Endodermal cell (in vitro differentiated cells): Measurements from ENCODE around the gene TBC1D21. TPM values are rescaled to one million over a fixed set of nuclear protein-coding genes. Genes with fewer than 3 reads are reported as not detected.

Experiments
- DNase-seq: peaks from one replicate; pipeline ENCODE4 v3.0.0-alpha.2; 2017
- H3K27ac ChIP-seq: 2 replicates; pipeline ENCODE4 v1.5.1; 2013; ENCODE audit warnings: mild to moderate bottlenecking, low read depth, low read length, moderate library complexity
- H3K27me3 ChIP-seq: 2 replicates; pipeline ENCODE4 v1.6.1; 2013; ENCODE audit warnings: mild to moderate bottlenecking, low read length, moderate library complexity; ENCODE audit not compliant: insufficient read depth, control insufficient read depth, poor library complexity, severe bottlenecking
- H3K36me3 ChIP-seq: 2 replicates; pipeline ENCODE4 v1.7.0; 2013; ENCODE audit warnings: mild to moderate bottlenecking, low read length, moderate library complexity; ENCODE audit not compliant: control insufficient read depth, insufficient read depth
- H3K4me1 ChIP-seq: one replicate; pipeline ENCODE4 v1.7.0; 2013; ENCODE audit warnings: low read length; ENCODE audit not compliant: control insufficient read depth, insufficient read depth
- H3K4me3 ChIP-seq: 2 replicates; pipeline ENCODE4 v1.5.1; 2013; ENCODE audit warnings: mild to moderate bottlenecking, low read length, moderate library complexity
- H3K9ac ChIP-seq: 2 replicates; pipeline ENCODE4 v1.6.1; 2013; ENCODE audit warnings: mild to moderate bottlenecking, low read length, moderate library complexity; ENCODE audit not compliant: poor library complexity, severe bottlenecking; ENCODE audit errors: extremely low read depth
- H3K9me3 ChIP-seq: 2 replicates; pipeline ENCODE4 v1.6.1; 2013; ENCODE audit warnings: mild to moderate bottlenecking, low read length, moderate library complexity; ENCODE audit not compliant: control insufficient read depth
- H3K27ac Mint-ChIP-seq: 2 replicates; pipeline ENCODE4 v1.8.0; 2020; ENCODE audit warnings: mixed read lengths
- H3K27me3 Mint-ChIP-seq: 2 replicates; pipeline ENCODE4 v1.8.0; 2021; ENCODE audit warnings: mild to moderate bottlenecking, mixed read lengths; ENCODE audit not compliant: insufficient read depth
- H3K36me3 Mint-ChIP-seq: 2 replicates; pipeline ENCODE4 v1.8.0; 2020; ENCODE audit warnings: low read depth, mixed read lengths
- H3K4me1 Mint-ChIP-seq: 2 replicates; pipeline ENCODE4 v1.8.0; 2020; ENCODE audit warnings: mixed read lengths
- H3K4me3 Mint-ChIP-seq: 2 replicates; pipeline ENCODE4 v1.8.0; 2020; ENCODE audit warnings: mild to moderate bottlenecking, moderate library complexity, mixed read lengths
- H3K9me3 Mint-ChIP-seq: 2 replicates; pipeline ENCODE4 v1.8.0; 2020; ENCODE audit warnings: mild to moderate bottlenecking, mixed read lengths
- CTCF ChIP-seq: fragments of 200-600 bp; sonication (generic); conservative IDR thresholded peaks from 2 replicates; pipeline ENCODE4 v1.5.0; 2021; ENCODE audit warnings: antibody characterized with exemption, mild to moderate bottlenecking
- WGBS, 2 experiments: methylation state at CpG; one replicate each; pipeline versions ENCODE4 v1.1.5 to v1.1.7; 2013; ENCODE audit warnings: missing lambda C conversion rate in 2 of 2, mixed read lengths in 1 of 2; ENCODE audit not compliant: insufficient coverage in 1 of 2, insufficient read length in 1 of 2; 5-methylcytosine and 5-hydroxymethylcytosine counted together
- total RNA-seq, 2 donors: library from RNA; stranded (reverse); fragmentation: NEBNext Ultra II Directional in 1 of 2; extraction: Animal tissue kit (Norgen Biotek cat#: 25700) in 1 of 2; gene quantifications; 2 replicates in 1 of 2; 3 replicates in 1 of 2; pipeline ENCODE4 v1.2.1, GENCODE V29; 2021

TBC1D21 gene
- total RNA-seq, 2 donors from 2014 or later, result not detected

- peaks cover 12% of the 10 kb centered on the region for H3K27me3 Mint-ChIP-seq
- no peaks in the 10 kb centered on the region for H3K4me1 ChIP-seq
- no peaks in the 10 kb centered on the region for H3K27me3 ChIP-seq
- H3K9me3 Mint-ChIP-seq, result no peaks in the 10 kb centered on the region
- DNase-seq, result peak; percentile 78
- H3K9ac ChIP-seq, result no peak overlapping the region
- H3K4me3 Mint-ChIP-seq, result no peak overlapping the region
- TF ChIP-seq CTCF, result no peak
- H3K4me1 Mint-ChIP-seq, result no peaks in the 10 kb centered on the region
- H3K9me3 ChIP-seq, result no peaks in the 10 kb centered on the region
- no peaks in the 10 kb centered on the region for H3K36me3 Mint-ChIP-seq
- WGBS, 2 experiments, result 47% methylated on average over 1 of the region's 1 CpG; no CpG with 5 or more reads in 1 of the 2 experiments
- H3K27ac ChIP-seq, result no peak overlapping the region
- H3K36me3 ChIP-seq, result no peaks in the 10 kb centered on the region
- no peak overlapping the region for H3K4me3 ChIP-seq
- no peak overlapping the region for H3K27ac Mint-ChIP-seq
These were observed 40.7 kb upstream of the TBC1D21 start for GRCh38 chr15:73832657-73833056.

- Mint-ChIP-seq H3K4me3 (no peak overlapping the region), H3K36me3 (no peaks in the 10 kb centered on the region), H3K9me3 (no peaks in the 10 kb centered on the region), H3K27me3 (peaks cover 15% of the 10 kb centered on the region), H3K4me1 (no peaks in the 10 kb centered on the region), H3K27ac (no peak overlapping the region)
- Histone ChIP-seq H3K9ac (no peak overlapping the region), H3K4me1 (no peaks in the 10 kb centered on the region), H3K36me3 (no peaks in the 10 kb centered on the region), H3K27me3 (no peaks in the 10 kb centered on the region), H3K4me3 (no peak overlapping the region), H3K27ac (no peak overlapping the region), H3K9me3 (no peaks in the 10 kb centered on the region)
- no peak for TF ChIP-seq CTCF
- no peak for DNase-seq
- 76 to 94% methylated on average over 2 to 3 of the region's 3 CpGs for WGBS, 2 experiments
These were observed 36.5 kb upstream of the TBC1D21 start for GRCh38 chr15:73836845-73837244.

GRCh38 chr15:73838831-73839426, 34.4 kb upstream of the TBC1D21 start:
- TF ChIP-seq CTCF, result no peak
- no peak for DNase-seq
- Histone ChIP-seq H3K9me3 (no peaks in the 10 kb centered on the region), H3K9ac (no peak overlapping the region), H3K27ac (no peak overlapping the region), H3K36me3 (no peaks in the 10 kb centered on the region), H3K4me3 (no peak overlapping the region), H3K4me1 (no peaks in the 10 kb centered on the region), H3K27me3 (no peaks in the 10 kb centered on the region)
- H3K4me3 Mint-ChIP-seq, result no peak overlapping the region
- 87 to 93% methylated on average over 11 to 12 of the region's 12 CpGs for WGBS, 2 experiments
- no peak overlapping the region for H3K27ac Mint-ChIP-seq
- peaks cover 15% of the 10 kb centered on the region for H3K27me3 Mint-ChIP-seq
- H3K36me3 Mint-ChIP-seq, result no peaks in the 10 kb centered on the region
- H3K9me3 Mint-ChIP-seq, result no peaks in the 10 kb centered on the region
- no peaks in the 10 kb centered on the region for H3K4me1 Mint-ChIP-seq
